ENCODE measurements around the gene POLR2I. TPM values are rescaled to one million over a fixed set of nuclear protein-coding genes. Genes with fewer than 3 reads are reported as not detected.

POLR2I gene
- total RNA-seq, 1 experiment from 2014 or later: 146 TPM

DNA sequence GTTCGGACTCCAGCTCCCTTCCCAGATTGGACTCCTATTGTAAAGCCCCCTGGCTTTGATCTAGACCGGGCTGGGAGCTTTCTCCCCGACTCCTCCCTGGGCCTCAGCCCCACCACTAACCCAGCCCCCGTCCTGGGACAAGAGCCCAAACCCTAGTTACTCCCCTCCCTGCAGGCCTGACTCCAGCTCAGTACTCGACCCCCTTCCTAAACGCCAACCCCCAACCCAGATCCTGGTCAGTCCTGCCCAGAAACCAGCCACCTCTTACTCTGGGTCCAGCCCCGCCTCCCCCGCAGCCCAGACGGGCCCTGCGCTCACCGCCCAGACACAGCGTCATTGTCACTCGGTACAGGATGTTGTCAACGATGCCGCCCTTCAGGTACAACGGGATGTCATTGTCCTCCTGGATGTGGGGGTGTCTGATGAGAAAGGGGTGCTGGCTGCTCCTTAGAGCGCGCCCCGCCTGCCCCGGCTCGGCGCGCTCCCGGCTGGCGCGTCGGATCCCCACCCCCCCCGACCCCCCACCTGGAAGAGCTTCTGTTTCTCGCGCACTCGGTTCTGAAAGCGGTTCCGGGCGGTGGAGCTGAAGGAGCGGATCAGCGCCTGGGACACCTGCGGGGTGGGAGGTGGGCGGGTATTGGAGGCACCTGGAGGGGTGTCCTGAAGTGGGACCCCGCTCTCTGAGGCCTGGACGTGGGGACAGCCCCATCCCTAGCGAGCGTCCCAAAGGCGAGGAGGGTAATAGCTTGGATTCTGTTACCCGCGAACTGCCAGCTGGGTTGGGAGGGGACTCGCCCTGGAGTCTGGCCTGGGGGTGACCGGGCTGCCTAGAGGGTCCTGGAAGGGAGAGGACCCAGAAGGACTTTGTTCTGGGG, 36.7 kb upstream of the POLR2I start:
- TF ChIP-seq, protein P1, sequence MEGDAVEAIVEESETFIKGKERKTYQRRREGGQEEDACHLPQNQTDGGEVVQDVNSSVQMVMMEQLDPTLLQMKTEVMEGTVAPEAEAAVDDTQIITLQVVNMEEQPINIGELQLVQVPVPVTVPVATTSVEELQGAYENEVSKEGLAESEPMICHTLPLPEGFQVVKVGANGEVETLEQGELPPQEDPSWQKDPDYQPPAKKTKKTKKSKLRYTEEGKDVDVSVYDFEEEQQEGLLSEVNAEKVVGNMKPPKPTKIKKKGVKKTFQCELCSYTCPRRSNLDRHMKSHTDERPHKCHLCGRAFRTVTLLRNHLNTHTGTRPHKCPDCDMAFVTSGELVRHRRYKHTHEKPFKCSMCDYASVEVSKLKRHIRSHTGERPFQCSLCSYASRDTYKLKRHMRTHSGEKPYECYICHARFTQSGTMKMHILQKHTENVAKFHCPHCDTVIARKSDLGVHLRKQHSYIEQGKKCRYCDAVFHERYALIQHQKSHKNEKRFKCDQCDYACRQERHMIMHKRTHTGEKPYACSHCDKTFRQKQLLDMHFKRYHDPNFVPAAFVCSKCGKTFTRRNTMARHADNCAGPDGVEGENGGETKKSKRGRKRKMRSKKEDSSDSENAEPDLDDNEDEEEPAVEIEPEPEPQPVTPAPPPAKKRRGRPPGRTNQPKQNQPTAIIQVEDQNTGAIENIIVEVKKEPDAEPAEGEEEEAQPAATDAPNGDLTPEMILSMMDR (conservative IDR thresholded peaks at IDR 0.05): no peak
- Mint-ChIP-seq H3K4me3 (no peak overlapping the region), H3K27ac (peak overlapping the region; percentile 52 to 86 (median 66); a peak in 3 of 7 replicates), H3K4me1 (peaks cover 13% of the 10 kb centered on the region in 2 experiments), H3K27me3 (ENCODE audit: low read depth) (no peaks in the 10 kb centered on the region), H3K9me3 (no peaks in the 10 kb centered on the region), H3K36me3 (ENCODE audit: insufficient read depth in 1 of 3, low read depth in 3 of 3) (peaks cover 38 to 68% (median 61%) of the 10 kb centered on the region in 3 experiments; a peak in 6 of 7 replicates)
- H3K4me2 ChIP-seq (ENCODE audit: insufficient read depth, insufficient read length, low read length): no peak overlapping the region
- H3K23ac ChIP-seq (ENCODE audit: insufficient read length, low read depth, low read length): no peak overlapping the region
- H3K79me1 ChIP-seq (ENCODE audit: insufficient read depth, low read depth, low read length, poor library complexity, severe bottlenecking): no peaks in the 10 kb centered on the region
- no peak overlapping the region for H2BK20ac ChIP-seq (ENCODE audit: low read depth, low read length, poor library complexity, severe bottlenecking)
- no peak overlapping the region for H2BK12ac ChIP-seq (ENCODE audit: insufficient read length, low read depth, low read length)
- no CpG with 5 or more reads among the region's 47 CpGs for WGBS (ENCODE audit: extremely low coverage, insufficient read length, low lambda C conversion rate)
- no peaks in the 10 kb centered on the region for H4K20me1 ChIP-seq (ENCODE audit: control insufficient read depth, insufficient read depth, insufficient read length)
- H3K23me2 ChIP-seq (ENCODE audit: insufficient read length, low read depth, low read length, poor library complexity, severe bottlenecking): no peaks in the 10 kb centered on the region
- no peak overlapping the region for H4K5ac ChIP-seq (ENCODE audit: insufficient read length, low read depth, low read length)
- no peak overlapping the region for H2BK120ac ChIP-seq (ENCODE audit: low read depth, low read length, poor library complexity, severe bottlenecking)
- no peaks in the 10 kb centered on the region for H3K27me3 ChIP-seq (ENCODE audit: insufficient read depth, low read length)
- no peak overlapping the region for H2AFZ ChIP-seq (ENCODE audit: low read length)
- no peak overlapping the region for H3K14ac ChIP-seq (ENCODE audit: insufficient read depth, low read length)
- H3T11ph ChIP-seq (ENCODE audit: low read length): no peak overlapping the region
- no peak overlapping the region for H3K27ac ChIP-seq (ENCODE audit: insufficient read length, low read depth, low read length)
- no peaks in the 10 kb centered on the region for H3K9me3 ChIP-seq (ENCODE audit: control insufficient read depth, low read depth, low read length)
- peak; percentile 67 for DNase-seq
- no peak overlapping the region for H3K56ac ChIP-seq (ENCODE audit: insufficient read length, low read depth, low read length)
- no peak overlapping the region for H3K4ac ChIP-seq (ENCODE audit: low read depth, low read length)
- no peak overlapping the region for H4K91ac ChIP-seq (ENCODE audit: insufficient read length, low read depth, low read length)
- H2BK5ac ChIP-seq (ENCODE audit: insufficient read length, low read length): no peak overlapping the region
- no peak overlapping the region for H3K9ac ChIP-seq (ENCODE audit: extremely low read depth, insufficient read length, low read length)
- no peak overlapping the region for H2AK5ac ChIP-seq (ENCODE audit: insufficient read length, low read length)
- no peak overlapping the region for H4K8ac ChIP-seq (replicated peaks; ENCODE audit: insufficient read length, low read depth, low read length)
- no peaks in the 10 kb centered on the region for H3K79me2 ChIP-seq (ENCODE audit: insufficient read depth, low read length)
- no peaks in the 10 kb centered on the region for H3K4me1 ChIP-seq (ENCODE audit: insufficient read depth, low read length)
- H2BK15ac ChIP-seq (ENCODE audit: low read depth, low read length): no peak overlapping the region
- H3K18ac ChIP-seq (ENCODE audit: insufficient read length, low read depth, low read length): no peak overlapping the region

Data from H9 (cell line).